ENCODE measurements around the gene PTPRU. TPM values are rescaled to one million over a fixed set of nuclear protein-coding genes. Genes with fewer than 3 reads are reported as not detected.

PTPRU gene
- total RNA-seq, 1 experiment from 2014 or later = 31.4 TPM

DNA sequence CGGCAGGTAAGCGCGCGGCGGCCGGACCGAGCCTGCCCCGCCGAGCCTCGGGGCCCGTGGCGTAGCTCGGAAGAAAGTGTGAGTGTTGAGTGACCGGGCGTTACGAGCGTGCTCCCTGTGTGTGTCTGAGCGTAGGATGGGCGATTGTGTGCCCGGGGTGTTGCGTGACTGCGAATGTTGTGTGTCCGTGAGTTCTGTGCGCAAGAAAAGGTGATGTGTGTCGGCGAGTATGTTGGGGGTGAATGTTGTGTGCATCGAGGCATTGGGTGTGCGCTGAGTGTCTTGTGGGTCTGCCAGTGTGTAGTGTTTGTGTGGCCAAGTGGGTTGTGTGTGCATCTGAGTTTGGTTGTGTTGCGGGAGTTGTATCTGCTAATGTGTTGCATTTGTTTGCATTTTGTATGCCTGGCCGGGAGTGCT, 398 bp downstream of the PTPRU start:
- DNase-seq = no peak
- ChIA-PET CTCF (interaction anchor here (0.5 kb wide), 1 partner anchor 669 kb away, joined by 3 read pairs; no protein-coding TSS in a partner anchor), POLR2A (ENCODE audit: unreplicated experiment) (no interaction called here)
- Histone ChIP-seq H3F3A (ENCODE audit: insufficient read depth, low read depth) (peaks cover 11% of the 10 kb centered on the region), H3K9me3 (ENCODE audit: insufficient read depth, low read depth) (no peaks in the 10 kb centered on the region), H3K27ac (peak overlapping the region; percentile 72), H2AFZ (peak overlapping the region; percentile 82), H4K20me1 (ENCODE audit: insufficient read depth) (no peaks in the 10 kb centered on the region), H3K9me2 (ENCODE audit: insufficient read depth) (no peaks in the 10 kb centered on the region), H3K4me2 (peak overlapping the region; percentile 92), H3K79me2 (ENCODE audit: low read depth) (peaks cover 28% of the 10 kb centered on the region), H3K4me3 (peak overlapping the region; percentile 97), H3K4me1 (replicated peaks; ENCODE audit: insufficient read depth) (peaks cover 20% of the 10 kb centered on the region), H3K27me3 (ENCODE audit: insufficient read depth, low read depth) (no peaks in the 10 kb centered on the region), H3K36me3 (ENCODE audit: low read depth) (no peaks in the 10 kb centered on the region)
- intact Hi-C loops (cut with micrococcal nuclease; ENCODE audit: unreplicated experiment) = loop anchor here (2.0 to 10.0 kb wide), 8 partner anchors 86 to 1472 kb away; no protein-coding TSS in a partner anchor
- TF ChIP-seq, protein P1, sequence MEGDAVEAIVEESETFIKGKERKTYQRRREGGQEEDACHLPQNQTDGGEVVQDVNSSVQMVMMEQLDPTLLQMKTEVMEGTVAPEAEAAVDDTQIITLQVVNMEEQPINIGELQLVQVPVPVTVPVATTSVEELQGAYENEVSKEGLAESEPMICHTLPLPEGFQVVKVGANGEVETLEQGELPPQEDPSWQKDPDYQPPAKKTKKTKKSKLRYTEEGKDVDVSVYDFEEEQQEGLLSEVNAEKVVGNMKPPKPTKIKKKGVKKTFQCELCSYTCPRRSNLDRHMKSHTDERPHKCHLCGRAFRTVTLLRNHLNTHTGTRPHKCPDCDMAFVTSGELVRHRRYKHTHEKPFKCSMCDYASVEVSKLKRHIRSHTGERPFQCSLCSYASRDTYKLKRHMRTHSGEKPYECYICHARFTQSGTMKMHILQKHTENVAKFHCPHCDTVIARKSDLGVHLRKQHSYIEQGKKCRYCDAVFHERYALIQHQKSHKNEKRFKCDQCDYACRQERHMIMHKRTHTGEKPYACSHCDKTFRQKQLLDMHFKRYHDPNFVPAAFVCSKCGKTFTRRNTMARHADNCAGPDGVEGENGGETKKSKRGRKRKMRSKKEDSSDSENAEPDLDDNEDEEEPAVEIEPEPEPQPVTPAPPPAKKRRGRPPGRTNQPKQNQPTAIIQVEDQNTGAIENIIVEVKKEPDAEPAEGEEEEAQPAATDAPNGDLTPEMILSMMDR (conservative IDR thresholded peaks at IDR 0.05) = no peak
- TF ChIP-seq EZH2 (IDR thresholded peaks at IDR 0.05; ENCODE audit: low read depth) = no peak
- BruUV-seq (replicated peaks) = TSS peak; percentile 15

DNA sequence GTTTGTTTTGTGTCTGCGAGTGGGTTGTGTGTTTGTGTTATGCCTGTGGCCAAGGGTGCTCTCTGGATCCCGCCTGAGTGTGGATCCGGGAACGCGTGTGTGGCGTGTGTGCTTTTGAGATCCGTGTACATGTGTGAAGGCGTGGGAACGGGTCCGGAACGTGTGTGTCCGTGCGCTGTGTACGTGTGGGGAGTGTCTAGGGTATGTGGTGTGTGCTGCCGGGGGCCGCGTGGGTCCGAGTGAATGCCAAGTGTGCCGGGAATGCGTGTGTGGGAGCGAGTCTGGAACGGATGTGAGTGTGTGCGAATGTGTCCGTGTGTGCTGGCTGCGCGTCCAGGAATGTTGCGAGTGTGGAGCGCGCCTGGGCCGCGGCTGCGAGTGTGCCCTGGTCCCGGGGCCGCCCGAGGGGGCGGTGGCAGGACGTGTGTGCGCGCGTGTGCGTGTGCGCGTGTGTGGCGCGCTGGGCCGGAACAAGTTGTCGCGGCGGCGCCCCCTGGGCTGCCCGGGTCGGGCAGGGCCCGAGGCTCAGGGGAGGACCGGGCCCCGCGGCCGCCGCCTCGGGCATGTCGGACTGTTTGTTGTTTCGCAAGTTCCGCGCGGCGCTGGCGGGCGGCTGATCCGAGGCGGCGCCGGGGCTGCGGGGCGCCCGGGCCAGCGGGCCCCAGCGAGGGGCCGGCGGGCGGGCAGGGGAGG, 953 bp downstream of the PTPRU start:
- POLR2A ChIA-PET (ENCODE audit: unreplicated experiment) = no interaction called here
- CTCF ChIA-PET = interaction anchor here (0.5 kb wide), 1 partner anchor 669 kb away, joined by 3 read pairs; no protein-coding TSS in a partner anchor
- Histone ChIP-seq H3F3A (ENCODE audit: insufficient read depth, low read depth) (peaks cover 11% of the 10 kb centered on the region), H3K4me2 (peak overlapping the region; percentile 92), H3K9me3 (ENCODE audit: insufficient read depth, low read depth) (no peaks in the 10 kb centered on the region), H3K9me2 (ENCODE audit: insufficient read depth) (no peaks in the 10 kb centered on the region), H3K27me3 (ENCODE audit: insufficient read depth, low read depth) (no peaks in the 10 kb centered on the region), H3K27ac (peak overlapping the region; percentile 72), H4K20me1 (ENCODE audit: insufficient read depth) (no peaks in the 10 kb centered on the region), H3K36me3 (ENCODE audit: low read depth) (no peaks in the 10 kb centered on the region), H3K79me2 (ENCODE audit: low read depth) (peaks cover 33% of the 10 kb centered on the region), H3K4me3 (peak overlapping the region; percentile 97), H2AFZ (peak overlapping the region; percentile 82), H3K4me1 (replicated peaks; ENCODE audit: insufficient read depth) (peaks cover 20% of the 10 kb centered on the region)
- BruUV-seq (replicated peaks) = no TSS peak
- no peak for TF ChIP-seq EZH2 (IDR thresholded peaks at IDR 0.05; ENCODE audit: low read depth)
- TF ChIP-seq, protein P1 (conservative IDR thresholded peaks at IDR 0.05) = no peak
- DNase-seq = peak; percentile 34 to 50
- intact Hi-C loops (cut with micrococcal nuclease; ENCODE audit: unreplicated experiment) = loop anchor here (2.0 to 10.0 kb wide), 8 partner anchors 85 to 1472 kb away; no protein-coding TSS in a partner anchor

DNA sequence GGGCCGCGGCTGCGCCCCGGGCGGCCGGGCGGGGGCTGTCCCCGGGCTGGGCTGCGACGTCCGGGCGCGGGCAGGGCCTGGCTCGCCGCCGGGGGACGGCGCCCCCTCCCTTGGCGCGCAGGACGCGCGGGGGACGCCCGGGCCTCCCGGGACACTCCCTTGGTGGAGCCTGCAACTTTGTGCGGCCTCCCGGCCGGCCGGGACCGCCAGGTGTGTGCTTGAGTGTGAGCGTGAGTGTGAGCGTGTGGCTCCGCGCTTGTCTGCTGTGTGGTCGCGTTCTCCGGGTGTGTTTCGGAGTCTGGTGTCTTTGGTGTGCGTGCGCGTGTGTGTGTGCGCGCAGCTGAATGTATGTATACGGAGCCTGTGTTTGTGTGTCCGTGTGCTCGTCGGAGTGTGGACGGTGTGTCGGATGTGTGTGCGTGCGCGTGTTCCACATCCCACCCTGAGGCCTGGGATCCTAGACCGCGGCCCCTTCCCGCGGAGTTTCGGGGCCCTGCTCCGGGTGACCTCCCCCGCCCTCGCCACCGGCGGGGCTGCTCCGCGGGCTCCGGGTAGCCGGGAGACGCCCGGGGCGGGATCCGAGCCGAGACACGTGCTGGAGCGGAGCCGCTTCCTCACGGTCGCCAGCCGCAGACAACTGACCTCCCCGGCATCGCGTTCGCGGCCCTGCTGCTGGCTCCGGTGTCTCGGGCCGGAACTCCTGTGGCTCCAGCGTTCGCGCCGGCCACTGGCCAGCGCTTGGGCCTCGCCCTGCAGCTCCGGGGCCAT, 1.7 kb downstream of the PTPRU start:
- CTCF ChIA-PET = no interaction called here

More for the DNA sequence above, 1.7 kb downstream of the PTPRU start:
- TF ChIP-seq, protein P1 (conservative IDR thresholded peaks at IDR 0.05) = no peak
- no peak for TF ChIP-seq EZH2 (IDR thresholded peaks at IDR 0.05; ENCODE audit: low read depth)
- Histone ChIP-seq H3K79me2 (ENCODE audit: low read depth) (peaks cover 39% of the 10 kb centered on the region), H4K20me1 (ENCODE audit: insufficient read depth) (no peaks in the 10 kb centered on the region), H3K27ac (peak overlapping the region; percentile 99), H3K9me2 (ENCODE audit: insufficient read depth) (no peaks in the 10 kb centered on the region), H3K27me3 (ENCODE audit: insufficient read depth, low read depth) (no peaks in the 10 kb centered on the region), H2AFZ (peak overlapping the region; percentile 86), H3K4me1 (replicated peaks; ENCODE audit: insufficient read depth) (peaks cover 20% of the 10 kb centered on the region), H3K4me2 (peak overlapping the region; percentile 90), H3K4me3 (peak overlapping the region; percentile 75), H3K36me3 (ENCODE audit: low read depth) (no peaks in the 10 kb centered on the region), H3K9me3 (ENCODE audit: insufficient read depth, low read depth) (no peaks in the 10 kb centered on the region), H3F3A (ENCODE audit: insufficient read depth, low read depth) (peaks cover 11% of the 10 kb centered on the region)
- intact Hi-C loops (cut with micrococcal nuclease; ENCODE audit: unreplicated experiment) = loop anchor here (2.0 to 10.0 kb wide), 10 partner anchors 33 to 1471 kb away; no protein-coding TSS in a partner anchor
- BruUV-seq (replicated peaks) = no TSS peak
- POLR2A ChIA-PET (ENCODE audit: unreplicated experiment) = interaction anchor here (1.5 kb wide), 1 partner anchor 10 kb away, joined by 11 read pairs; no protein-coding TSS in a partner anchor
- peak; percentile 39 to 56 for DNase-seq

All from PC-9 (cell line).